IPS-20b (cell line): Measurements from ENCODE around the gene ST8SIA3.

Source experiments
- H3K27ac ChIP-seq: one replicate; pipeline ENCODE4 v1.5.1; 2013; ENCODE audit warnings: low read length
- H3K27me3 ChIP-seq: 2 replicates; pipeline ENCODE4 v1.6.1; 2013; ENCODE audit warnings: mild to moderate bottlenecking, low read length, inconsistent platforms; ENCODE audit not compliant: insufficient read depth
- H3K36me3 ChIP-seq: 2 replicates; pipeline ENCODE4 v1.6.1; 2013; ENCODE audit warnings: low read depth, mild to moderate bottlenecking, inconsistent platforms, low read length, moderate library complexity; ENCODE audit not compliant: insufficient read depth
- H3K4me1 ChIP-seq: 2 replicates; pipeline ENCODE4 v1.6.1; 2013; ENCODE audit warnings: mild to moderate bottlenecking, control low read depth, inconsistent platforms, low read length, moderate library complexity; ENCODE audit not compliant: insufficient read depth
- H3K4me3 ChIP-seq: 2 replicates; pipeline ENCODE4 v1.5.1; 2013; ENCODE audit warnings: mild to moderate bottlenecking, low read length, inconsistent platforms
- H3K9ac ChIP-seq: 2 replicates; pipeline ENCODE4 v1.6.1; 2013; ENCODE audit warnings: low read depth, mild to moderate bottlenecking, inconsistent platforms, low read length, moderate library complexity
- H3K9me3 ChIP-seq: 2 replicates; pipeline ENCODE4 v1.6.1; 2013; ENCODE audit warnings: mild to moderate bottlenecking, low read depth, low read length, inconsistent platforms; ENCODE audit not compliant: insufficient read depth

ST8SIA3 gene, protein sequence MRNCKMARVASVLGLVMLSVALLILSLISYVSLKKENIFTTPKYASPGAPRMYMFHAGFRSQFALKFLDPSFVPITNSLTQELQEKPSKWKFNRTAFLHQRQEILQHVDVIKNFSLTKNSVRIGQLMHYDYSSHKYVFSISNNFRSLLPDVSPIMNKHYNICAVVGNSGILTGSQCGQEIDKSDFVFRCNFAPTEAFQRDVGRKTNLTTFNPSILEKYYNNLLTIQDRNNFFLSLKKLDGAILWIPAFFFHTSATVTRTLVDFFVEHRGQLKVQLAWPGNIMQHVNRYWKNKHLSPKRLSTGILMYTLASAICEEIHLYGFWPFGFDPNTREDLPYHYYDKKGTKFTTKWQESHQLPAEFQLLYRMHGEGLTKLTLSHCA

DNA sequence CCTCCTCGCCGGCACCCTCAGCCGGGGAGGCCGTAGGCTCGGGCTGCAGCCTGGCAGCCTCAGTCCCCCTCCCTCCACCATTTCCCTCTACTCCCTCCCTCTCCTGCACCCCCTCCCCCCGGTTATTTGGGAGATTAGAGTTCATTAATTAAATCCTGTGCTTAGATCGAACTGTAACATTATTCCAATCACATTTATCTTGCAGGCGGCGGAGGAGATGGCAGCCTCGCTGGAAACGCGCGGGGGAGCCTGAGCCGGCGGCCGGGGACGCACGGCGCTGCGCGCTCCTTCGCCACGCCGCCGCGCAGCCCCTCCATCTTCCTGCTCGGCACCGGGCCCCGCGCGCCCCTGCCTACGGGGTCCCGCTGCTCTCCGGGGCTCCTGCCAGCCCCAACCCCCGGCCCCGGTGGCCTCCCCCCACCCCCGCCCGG is at the start of gene ST8SIA3:
Gene ST8SIA3, plus strand, starts transcription at position 287 of the 431 bp plus-strand sequence. CDS start 290 bp downstream, outside the sequence.
- Histone ChIP-seq H3K4me3 (peak within 1 kb of the TSS; percentile 80), H3K9me3 (no peaks in the 10 kb centered on the region)

DNA sequence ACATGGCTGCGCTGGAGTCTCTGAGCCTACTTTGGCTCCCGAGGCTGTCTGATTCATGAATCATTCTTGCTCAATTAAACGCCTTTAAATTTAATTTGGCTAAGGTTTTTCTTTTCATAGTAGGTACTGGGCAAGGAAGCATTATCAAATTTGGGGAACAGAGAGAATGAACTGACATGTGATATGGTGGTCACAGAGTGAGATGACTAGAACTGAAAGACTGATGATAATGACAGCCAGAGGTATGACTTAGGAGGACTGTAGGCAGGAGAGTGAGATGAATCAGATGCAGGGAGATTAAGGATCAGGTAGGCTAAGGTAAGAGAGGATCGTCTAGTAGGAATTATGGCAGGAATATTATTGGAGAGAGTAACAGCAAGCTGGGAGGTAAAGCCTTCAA is 40.9 kb upstream of the ST8SIA3 start:
- H3K4me3 ChIP-seq = no peak overlapping the region

More for the DNA sequence above, at the start of gene ST8SIA3:
- peaks cover 41% of the 10 kb centered on the region for H3K27me3 ChIP-seq
- H3K36me3 ChIP-seq = no peaks in the 10 kb centered on the region
- H3K9ac ChIP-seq = peak within 1 kb of the TSS; percentile 53; the same call in 1 of the 2 replicates
- H3K4me1 ChIP-seq = no peaks in the 10 kb centered on the region; the same call in 1 of the 2 replicates
- no peak within 1 kb of the TSS for H3K27ac ChIP-seq

DNA sequence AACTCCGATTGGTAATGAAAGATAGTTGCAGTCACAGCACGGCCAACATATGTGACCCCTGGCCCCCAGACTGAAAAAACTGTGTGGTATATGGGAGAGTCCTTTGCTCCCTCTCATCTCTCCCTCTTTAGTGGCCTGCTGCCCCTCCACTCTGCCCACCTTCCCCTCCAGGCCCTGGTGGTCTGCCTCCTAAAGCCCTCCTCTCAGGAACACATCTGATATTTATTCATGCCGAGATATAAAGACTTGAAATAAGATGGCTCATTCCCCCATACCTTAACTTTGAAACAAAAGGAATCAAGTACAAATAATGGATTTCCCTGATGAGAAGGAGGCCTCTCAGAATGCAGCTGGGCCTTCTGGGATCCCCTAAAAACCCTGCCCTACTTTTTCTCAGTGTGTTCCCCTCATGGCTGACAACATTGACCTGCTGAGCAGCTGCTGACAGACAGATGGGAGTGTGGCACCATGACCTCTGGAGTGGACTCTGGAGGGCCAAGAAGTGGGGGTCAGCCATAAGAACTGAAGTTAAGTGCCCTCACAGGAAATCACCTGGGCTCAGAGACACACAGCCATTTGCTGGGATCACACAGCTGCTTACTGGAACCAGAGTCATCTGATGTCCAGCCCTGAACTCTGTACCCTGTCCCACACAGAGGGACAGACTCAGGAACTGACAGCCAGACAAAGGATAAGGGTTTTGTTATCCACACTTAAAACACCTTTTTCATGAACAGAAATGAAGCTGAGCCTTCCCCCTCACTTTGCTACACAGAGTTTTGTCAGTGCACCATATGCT is 39.8 kb upstream of the ST8SIA3 start:
- Histone ChIP-seq H3K27ac (no peak overlapping the region), H3K4me1 (no peaks in the 10 kb centered on the region)

More for the DNA sequence above, 40.9 kb upstream of the ST8SIA3 start:
- H3K9ac ChIP-seq = no peak overlapping the region
- H3K27me3 ChIP-seq = no peaks in the 10 kb centered on the region
- H3K27ac ChIP-seq = no peak overlapping the region
- no peaks in the 10 kb centered on the region for H3K4me1 ChIP-seq
- H3K36me3 ChIP-seq = no peaks in the 10 kb centered on the region
- H3K9me3 ChIP-seq = no peaks in the 10 kb centered on the region

DNA sequence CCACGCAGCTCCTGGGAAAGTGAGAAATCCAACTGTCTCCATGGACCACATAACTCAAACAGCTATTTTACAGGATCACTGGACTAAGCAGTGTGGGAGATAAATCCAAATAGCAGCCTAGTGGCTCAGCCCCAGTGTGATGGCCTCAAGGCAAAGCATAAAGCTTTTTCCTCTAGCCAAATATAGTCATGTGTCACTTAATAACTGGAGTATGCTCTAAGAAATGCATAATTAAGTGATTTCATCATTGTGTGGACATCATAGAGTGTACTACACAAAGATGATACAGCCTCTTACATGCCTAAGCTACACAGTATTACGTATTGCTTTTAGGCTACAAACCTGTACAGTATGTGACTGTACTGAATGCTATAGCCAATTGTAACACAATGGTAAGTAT is 31.8 kb upstream of the ST8SIA3 start:
- H3K4me1 ChIP-seq = no peaks in the 10 kb centered on the region
- H3K27me3 ChIP-seq = no peaks in the 10 kb centered on the region
- no peak overlapping the region for H3K9ac ChIP-seq
- no peak overlapping the region for H3K27ac ChIP-seq
- H3K4me3 ChIP-seq = no peak overlapping the region
- no peaks in the 10 kb centered on the region for H3K9me3 ChIP-seq
- H3K36me3 ChIP-seq = no peaks in the 10 kb centered on the region

More for the DNA sequence above, 39.8 kb upstream of the ST8SIA3 start:
- no peak overlapping the region for H3K4me3 ChIP-seq
- H3K36me3 ChIP-seq = no peaks in the 10 kb centered on the region
- no peaks in the 10 kb centered on the region for H3K27me3 ChIP-seq
- H3K9ac ChIP-seq = no peak overlapping the region
- H3K9me3 ChIP-seq = no peaks in the 10 kb centered on the region

DNA sequence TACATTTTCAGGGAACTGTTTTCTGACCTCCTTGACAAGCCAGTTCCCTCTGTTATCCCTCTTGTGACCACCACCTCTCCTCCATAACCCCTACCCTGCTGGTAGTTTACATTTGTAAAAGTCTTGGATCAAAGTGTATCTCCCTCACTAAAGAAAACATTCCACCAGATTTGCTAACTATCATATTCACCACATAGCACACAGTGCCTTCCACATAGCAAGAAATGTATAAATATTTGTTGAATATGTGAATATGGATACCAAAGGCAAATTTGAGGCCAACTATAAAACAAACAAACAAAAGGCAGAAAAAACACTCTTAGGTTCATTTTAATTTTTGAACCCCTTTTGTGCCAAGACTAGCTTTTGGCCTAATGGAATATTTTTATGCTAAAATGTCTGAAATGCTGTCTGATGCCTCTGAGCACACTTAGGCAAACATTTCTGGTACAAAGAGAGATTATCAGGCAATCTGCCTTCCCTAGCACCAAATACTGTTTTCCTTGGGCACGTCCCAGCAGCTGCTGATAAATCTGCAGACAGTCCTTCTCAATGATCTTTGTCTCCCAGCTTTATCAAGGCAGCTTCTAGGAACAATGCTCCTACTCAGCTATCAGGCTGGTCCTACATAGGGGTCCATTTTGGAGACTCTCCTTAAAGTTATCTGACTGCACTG is 26.7 kb upstream of the ST8SIA3 start:
- Histone ChIP-seq H3K9ac (no peak overlapping the region), H3K4me3 (no peak overlapping the region), H3K36me3 (no peaks in the 10 kb centered on the region), H3K27me3 (no peaks in the 10 kb centered on the region), H3K4me1 (no peaks in the 10 kb centered on the region), H3K9me3 (no peaks in the 10 kb centered on the region), H3K27ac (no peak overlapping the region)

DNA sequence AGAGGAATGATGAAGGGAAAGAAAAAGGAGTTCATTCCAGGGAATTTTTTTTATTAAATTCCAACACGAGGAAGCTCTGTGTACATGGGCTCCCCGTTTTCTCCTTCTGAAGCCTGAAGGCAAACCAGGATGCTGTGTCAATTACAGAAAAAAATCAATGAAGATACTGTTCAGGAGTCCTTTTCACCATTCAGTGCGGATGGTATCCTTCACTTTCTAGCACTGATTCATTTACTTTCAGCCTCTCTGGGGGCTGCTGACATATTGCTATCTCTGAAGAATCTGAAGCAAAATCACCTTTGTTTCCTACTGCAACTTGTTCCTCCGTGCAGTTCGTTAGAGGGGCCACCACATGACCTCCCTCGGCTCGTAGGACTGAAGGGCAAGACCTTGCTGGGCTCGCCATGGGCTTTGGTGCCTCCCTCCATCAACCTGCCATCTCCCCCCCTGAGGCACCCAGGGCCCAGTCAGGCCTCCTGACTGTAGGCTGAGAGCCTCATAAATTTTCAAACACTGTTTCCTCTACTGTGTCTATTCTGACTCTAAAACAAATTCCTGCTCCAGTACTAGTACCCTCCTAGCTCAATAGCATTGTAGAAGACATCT is 25.5 kb upstream of the ST8SIA3 start:
- Histone ChIP-seq H3K27ac (no peak overlapping the region), H3K27me3 (no peaks in the 10 kb centered on the region), H3K9ac (no peak overlapping the region), H3K4me3 (no peak overlapping the region), H3K4me1 (no peaks in the 10 kb centered on the region), H3K36me3 (no peaks in the 10 kb centered on the region), H3K9me3 (no peaks in the 10 kb centered on the region)

DNA sequence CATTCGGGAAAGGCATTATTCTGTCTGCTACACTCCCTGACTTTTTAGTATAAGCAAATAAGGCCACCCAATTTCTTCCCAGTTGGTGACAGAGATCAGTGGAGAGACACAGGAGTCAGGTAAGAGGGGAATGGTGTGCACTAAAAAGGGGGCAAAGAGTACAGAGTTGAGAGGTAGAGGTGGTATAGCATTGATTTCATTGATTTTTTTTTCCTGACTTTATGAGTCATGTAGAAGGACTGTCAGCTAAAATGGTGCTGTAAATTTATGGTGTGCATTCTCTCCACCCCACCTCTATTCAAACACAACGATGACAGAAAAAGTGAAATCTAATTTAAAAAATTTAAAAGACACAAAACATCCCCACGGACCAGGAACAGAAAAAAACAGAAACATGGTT is 23.7 kb upstream of the ST8SIA3 start:
- Histone ChIP-seq H3K9ac (no peak overlapping the region), H3K27ac (no peak overlapping the region), H3K36me3 (no peaks in the 10 kb centered on the region), H3K4me1 (peaks cover 1% of the 10 kb centered on the region; the same call in 1 of the 2 replicates), H3K9me3 (no peaks in the 10 kb centered on the region), H3K27me3 (no peaks in the 10 kb centered on the region), H3K4me3 (no peak overlapping the region)

DNA sequence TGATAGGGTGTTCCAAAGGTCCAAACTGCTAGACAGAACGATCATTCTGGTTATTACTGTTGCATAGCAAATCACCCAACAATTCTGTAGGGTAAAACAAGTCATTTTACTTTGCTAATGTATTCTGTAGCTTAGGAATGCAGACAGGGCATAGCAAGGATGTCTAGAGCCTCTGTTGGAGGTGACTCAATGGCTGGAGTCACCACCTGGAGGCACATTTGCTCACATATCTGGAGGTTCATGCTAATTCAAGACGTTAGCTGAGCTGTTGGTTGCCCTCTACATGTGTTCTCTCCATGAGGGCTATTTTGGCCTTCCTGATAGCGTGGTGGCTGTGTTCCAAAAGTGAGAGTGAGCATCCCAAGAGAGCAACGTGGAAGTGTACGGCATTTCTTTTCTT is 22.5 kb upstream of the ST8SIA3 start:
- H3K4me3 ChIP-seq = no peak overlapping the region
- no peaks in the 10 kb centered on the region; the same call in 1 of the 2 replicates for H3K27me3 ChIP-seq

DNA sequence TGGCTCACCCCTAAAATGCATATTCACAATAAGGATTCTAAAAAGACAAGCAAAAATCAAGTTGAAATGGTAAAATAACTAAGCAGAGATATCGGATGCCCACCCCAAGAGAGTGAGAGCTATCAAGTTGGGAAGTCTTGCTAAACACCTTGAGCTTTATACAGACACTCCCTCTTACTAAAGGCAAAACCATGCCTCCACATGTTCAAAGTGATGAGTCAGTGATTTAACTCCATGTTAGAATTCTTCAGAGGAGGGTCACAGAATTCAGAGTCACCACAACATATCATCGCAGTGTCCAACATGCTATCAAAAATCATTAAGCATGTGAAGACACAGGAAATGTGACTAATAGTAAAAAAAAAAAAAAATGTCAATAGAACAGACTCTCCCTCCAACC is 20.6 kb upstream of the ST8SIA3 start:
- Histone ChIP-seq H3K4me1 (peaks cover 5% of the 10 kb centered on the region; the same call in 1 of the 2 replicates), H3K36me3 (no peaks in the 10 kb centered on the region), H3K9ac (no peak overlapping the region), H3K27ac (no peak overlapping the region), H3K9me3 (no peaks in the 10 kb centered on the region), H3K27me3 (no peaks in the 10 kb centered on the region; the same call in 1 of the 2 replicates), H3K4me3 (no peak overlapping the region)

More for the DNA sequence above, 22.5 kb upstream of the ST8SIA3 start:
- Histone ChIP-seq H3K9me3 (no peaks in the 10 kb centered on the region), H3K9ac (no peak overlapping the region), H3K27ac (no peak overlapping the region), H3K36me3 (no peaks in the 10 kb centered on the region), H3K4me1 (peaks cover 5% of the 10 kb centered on the region; the same call in 1 of the 2 replicates)

DNA sequence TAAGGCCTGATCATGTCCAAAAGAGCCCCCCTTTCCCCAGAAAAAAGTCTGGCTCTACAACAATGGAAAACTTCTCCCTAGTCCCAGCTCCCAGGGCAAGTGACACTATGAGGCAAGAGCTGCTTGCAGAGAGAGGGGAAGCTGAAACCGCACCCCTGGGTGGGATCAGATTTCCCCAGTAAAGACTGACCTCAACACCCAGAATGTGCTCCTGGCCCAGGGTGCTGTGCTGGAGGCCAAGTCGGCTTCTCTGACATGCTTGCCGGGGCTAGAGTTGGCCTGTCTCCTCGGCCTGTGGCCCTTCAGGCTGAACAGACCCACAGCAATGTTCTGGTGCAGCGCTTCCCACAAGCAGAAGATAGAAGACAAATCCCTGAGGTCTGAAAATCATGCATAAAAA is 18.4 kb upstream of the ST8SIA3 start:
- H3K9ac ChIP-seq = no peak overlapping the region
- no peaks in the 10 kb centered on the region for H3K9me3 ChIP-seq
- H3K4me1 ChIP-seq = peaks cover 5% of the 10 kb centered on the region; the same call in 1 of the 2 replicates
- H3K27me3 ChIP-seq = no peaks in the 10 kb centered on the region; the same call in 1 of the 2 replicates
- no peak overlapping the region for H3K4me3 ChIP-seq
- no peak overlapping the region for H3K27ac ChIP-seq
- no peaks in the 10 kb centered on the region for H3K36me3 ChIP-seq

DNA sequence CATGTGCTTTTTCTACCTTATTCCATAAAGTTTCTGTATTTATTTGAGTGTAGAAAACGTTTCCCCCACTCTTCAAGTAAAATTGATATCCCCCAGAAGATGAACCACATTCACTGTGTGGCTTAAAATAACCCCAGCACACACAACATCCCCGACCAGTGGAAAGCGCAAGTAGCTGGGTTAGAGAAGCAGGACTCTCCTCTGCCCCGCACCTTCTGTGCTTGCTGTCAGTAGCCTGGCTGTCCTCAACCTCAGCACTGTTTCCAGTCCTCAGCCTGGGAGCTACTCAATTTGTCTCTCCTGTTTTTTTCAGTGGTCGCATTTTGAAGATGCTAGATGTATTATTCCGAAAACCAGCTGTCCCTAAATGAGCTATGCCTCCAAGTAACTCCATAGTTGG is 18.0 kb upstream of the ST8SIA3 start:
- H3K9me3 ChIP-seq = no peaks in the 10 kb centered on the region
- no peaks in the 10 kb centered on the region for H3K36me3 ChIP-seq
- no peak overlapping the region for H3K9ac ChIP-seq
- peaks cover 5% of the 10 kb centered on the region; the same call in 1 of the 2 replicates for H3K4me1 ChIP-seq
- no peaks in the 10 kb centered on the region; the same call in 1 of the 2 replicates for H3K27me3 ChIP-seq
- H3K4me3 ChIP-seq = no peak overlapping the region
- H3K27ac ChIP-seq = no peak overlapping the region
